RPMI8226 (cell line): ENCODE measurements around the gene LARGE1.
"Not testable (repeated sequence)": the region's sequence is repeated elsewhere in the genome, so short reads cannot be mapped to it uniquely, and the experiment has no call there.

Experiments used
- DNase-seq: peaks from one replicate; pipeline ENCODE4 v3.0.0-alpha.2; 2015

LARGE1 gene

GRCh38 chr22:33584152-33584551, 336.1 kb downstream of the LARGE1 start:
- DNase-seq = no peak

- no peak for DNase-seq
Measured at GRCh38 chr22:33582822-33583400, 337.4 kb downstream of the LARGE1 start.

GRCh38 chr22:33580310-33580709, 340.0 kb downstream of the LARGE1 start:
- no peak for DNase-seq

GRCh38 chr22:33579448-33580093, 340.7 kb downstream of the LARGE1 start:
- DNase-seq = peak; percentile 55

DNA sequence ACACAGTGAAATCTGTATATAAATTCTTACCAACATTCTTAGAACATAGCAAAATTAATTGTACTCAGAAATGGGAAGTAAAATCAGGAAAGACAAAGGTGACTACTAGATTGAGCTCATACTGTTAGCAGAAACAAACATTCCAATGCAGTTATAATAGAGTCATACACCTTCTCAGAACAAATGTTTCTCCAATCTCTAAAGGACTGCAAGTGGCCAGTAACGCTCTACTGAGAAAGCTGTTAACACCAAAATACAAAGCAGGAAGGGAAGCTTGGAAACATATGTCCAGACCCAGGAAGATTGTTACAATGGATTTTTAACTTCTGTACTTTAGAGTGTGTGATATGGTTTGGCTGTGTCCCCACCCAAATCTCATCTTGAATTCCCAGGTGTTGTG, 341.5 kb downstream of the LARGE1 start:
- no peak for DNase-seq

DNA sequence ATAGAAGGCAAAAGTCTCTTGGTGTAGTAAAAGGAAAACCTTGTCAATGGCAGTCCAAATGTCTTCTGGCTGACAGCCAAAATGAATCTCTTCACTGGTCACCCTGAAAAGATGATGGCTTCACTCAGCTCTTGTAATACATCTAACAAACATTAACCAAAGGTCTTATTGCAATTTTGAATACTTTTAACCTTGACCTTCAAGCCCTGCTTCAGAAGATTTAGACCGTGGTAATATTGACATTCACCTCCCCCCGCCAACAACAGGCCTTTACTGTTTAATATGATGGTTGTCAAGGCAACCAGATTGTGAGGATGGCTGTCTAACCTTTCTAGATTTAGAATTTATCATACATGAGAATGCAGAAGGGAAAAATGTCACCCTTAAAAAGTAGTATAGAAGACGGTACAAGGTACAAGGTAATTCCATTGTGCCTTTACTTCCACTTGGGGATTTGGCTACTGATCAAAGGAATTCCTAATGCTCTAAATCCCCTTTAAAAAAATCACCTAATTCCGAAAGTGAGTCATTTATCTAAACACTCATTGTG, 342.3 kb downstream of the LARGE1 start:
- DNase-seq = no peak

DNA sequence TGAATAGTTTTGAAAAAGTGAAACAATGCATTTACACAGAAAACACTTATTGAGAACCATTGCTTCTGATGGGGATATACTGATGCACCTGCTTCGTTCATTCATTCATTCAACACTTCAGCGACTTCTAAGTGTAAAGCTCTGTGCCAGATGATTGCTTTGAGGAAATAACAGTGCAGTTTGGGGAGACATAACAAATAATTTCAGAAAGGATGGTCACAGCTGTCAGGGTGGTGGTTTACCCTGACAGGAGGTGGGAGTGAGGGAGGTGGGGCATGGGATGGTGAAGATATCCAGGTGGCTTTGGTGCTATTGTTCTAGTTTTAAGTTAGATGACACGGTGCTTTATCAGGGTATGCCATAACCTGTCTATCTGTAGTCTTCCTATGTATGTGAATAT, 344.1 kb downstream of the LARGE1 start:
- DNase-seq = no peak

- no peak for DNase-seq
Measured at GRCh38 chr22:33575771-33576170, 344.5 kb downstream of the LARGE1 start.

DNA sequence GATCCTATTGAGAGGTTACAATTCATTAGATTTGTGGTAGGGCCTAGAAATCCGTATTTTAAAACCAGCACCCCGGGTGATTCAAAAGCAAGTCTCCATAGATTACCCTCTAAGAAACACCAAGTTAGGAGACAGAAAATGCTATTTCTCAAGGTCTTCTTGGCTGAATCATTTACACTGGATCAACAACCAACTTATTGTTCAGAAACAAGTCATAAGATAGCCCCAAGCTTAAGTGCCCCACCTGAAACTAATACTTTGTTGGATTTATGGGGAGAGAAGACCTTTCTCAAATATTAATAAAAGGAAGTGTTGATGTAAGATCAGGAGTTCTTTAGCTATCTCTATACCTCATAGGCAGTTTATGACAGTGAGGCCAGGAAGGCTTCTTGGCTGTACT, 345.2 kb downstream of the LARGE1 start:
- DNase-seq = no peak

GRCh38 chr22:33573479-33573878, 346.8 kb downstream of the LARGE1 start:
- DNase-seq = no peak

GRCh38 chr22:33572086-33572485, 348.2 kb downstream of the LARGE1 start:
- DNase-seq = no peak

DNA sequence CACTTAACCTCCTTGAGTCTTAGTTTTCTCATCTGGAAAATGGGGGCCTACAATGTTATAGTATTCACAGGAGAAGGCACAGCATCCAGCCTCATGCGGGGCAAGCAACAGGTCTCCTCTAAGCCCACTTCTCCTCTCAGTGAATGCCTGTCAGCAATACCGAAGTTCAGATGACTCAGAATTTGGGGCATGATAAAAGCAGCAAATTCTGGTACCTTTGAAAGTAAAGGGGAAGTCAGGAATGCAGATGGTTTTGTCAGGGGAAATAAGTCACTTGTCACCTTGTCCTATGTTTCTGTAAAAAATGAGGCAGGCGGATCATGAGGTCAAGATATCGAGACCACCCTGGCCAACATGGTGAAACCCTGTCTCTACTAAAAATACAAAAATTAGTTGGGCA, 350.2 kb downstream of the LARGE1 start:
- no peak for DNase-seq

DNA sequence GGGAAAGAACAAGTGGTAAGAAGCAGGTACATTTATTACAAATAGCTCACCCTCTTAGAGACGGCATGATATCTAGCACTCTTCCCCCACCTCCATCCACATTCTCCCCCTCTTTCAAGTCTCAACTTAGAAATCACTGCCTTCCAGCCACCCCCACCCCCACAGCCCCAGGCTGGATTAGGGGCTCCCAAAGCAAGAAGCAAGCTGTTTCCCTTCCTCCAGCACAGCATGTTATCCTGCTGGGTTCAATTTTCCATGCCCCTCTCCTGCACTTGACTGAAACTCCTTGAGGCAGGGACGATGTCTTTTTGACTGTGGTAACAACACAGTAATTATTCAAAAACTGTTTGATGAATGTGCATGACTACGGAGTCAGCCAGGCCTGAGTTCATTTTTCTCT, 350.7 kb downstream of the LARGE1 start:
- no peak for DNase-seq

GRCh38 chr22:33569018-33569417, 351.3 kb downstream of the LARGE1 start:
- DNase-seq = no peak

DNA sequence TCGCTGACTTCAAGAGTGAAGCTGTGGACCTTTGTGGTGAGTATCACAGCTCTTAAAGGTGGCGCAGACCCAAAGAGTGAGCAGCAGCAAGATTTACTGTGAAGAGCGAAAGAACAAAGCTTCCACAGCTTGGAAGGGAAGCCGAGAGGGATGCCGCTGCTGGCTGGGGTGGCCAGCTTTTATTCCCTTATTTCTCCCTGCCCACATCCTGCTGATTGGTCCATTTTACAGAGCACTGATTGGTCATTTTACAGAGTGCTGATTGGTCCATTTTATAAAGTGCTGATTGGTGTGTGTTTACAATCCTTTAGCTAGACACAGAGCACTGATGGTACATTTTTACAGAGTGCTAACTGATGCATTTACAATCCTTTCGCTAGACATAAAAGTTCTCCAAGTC, 353.8 kb downstream of the LARGE1 start:
- DNase-seq = not testable (repeated sequence)

- no peak for DNase-seq
Measured at GRCh38 chr22:33565580-33565995, 354.7 kb downstream of the LARGE1 start.

DNA sequence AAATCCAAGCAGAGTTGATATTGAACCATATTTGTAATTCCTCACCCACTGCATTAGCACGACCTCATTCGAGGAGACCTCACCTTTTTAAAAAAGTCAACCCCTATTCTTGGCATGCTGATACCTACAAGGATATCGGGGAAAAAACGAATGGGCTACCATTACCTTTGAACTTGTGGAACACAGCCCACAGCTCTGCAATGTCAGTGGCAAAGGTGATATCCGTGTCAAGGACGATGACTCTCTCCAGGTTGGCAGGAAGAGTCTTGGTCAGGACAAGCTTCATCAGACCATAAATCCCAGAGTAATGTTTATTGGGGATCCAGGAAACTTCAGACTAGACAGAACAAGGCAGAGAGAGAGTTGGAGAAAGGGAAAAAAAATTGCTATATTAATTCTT, 355.6 kb downstream of the LARGE1 start:
- DNase-seq = no peak

GRCh38 chr22:33563220-33563964, 356.9 kb downstream of the LARGE1 start:
- DNase-seq = no peak

GRCh38 chr22:33562501-33562900, 357.8 kb downstream of the LARGE1 start:
- DNase-seq = no peak

DNA sequence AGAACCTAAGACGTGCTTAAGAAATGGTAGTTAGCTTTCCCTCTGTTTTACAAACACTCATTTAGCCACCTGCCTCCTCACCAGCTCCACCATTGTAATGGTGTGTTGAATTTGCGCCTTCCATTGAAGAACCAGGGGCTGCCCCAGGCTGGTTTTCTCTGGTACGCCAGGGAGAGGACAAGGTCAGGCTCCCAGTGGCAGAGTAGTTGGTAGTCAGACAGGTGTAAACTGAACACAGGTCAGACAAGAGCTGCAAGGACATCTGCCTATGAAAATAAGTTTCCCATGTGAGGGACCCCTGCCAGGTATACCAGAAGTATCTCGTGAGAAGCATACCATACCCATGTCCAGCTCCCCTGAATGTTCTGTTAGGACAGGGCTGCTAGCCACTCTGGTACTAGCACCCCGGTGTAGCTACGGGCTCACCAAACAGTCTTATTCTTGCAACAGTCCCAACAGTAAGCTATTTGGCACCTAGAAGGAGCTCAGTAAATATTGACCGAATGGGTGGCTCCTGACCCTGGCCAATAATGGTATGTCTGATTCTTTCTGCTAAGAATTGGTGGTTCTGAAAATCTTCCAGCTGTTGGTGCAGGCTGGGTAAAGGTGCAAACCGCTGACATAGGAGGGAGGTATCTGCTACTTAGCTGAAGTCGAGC, 359.0 kb downstream of the LARGE1 start:
- DNase-seq = no peak

DNA sequence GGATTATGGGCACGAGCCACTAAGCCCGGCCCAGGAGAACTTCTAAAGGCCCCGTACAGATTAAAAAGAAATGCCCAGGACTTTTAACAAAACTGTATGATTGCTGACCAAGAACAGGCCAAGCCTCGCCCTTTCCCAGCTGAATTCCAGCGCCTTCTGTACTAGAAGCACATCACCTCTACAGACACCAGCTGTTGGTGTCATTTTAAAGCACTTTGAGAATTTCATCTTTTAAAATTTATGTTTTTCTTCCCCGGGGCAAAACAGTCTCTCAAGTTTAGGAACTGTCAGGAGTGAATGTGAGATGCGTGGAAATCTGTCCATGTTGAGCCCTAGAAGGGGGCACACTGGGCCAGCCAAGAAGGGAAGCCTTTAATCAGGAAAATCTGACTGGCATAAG, 362.4 kb downstream of the LARGE1 start:
- no peak for DNase-seq

DNA sequence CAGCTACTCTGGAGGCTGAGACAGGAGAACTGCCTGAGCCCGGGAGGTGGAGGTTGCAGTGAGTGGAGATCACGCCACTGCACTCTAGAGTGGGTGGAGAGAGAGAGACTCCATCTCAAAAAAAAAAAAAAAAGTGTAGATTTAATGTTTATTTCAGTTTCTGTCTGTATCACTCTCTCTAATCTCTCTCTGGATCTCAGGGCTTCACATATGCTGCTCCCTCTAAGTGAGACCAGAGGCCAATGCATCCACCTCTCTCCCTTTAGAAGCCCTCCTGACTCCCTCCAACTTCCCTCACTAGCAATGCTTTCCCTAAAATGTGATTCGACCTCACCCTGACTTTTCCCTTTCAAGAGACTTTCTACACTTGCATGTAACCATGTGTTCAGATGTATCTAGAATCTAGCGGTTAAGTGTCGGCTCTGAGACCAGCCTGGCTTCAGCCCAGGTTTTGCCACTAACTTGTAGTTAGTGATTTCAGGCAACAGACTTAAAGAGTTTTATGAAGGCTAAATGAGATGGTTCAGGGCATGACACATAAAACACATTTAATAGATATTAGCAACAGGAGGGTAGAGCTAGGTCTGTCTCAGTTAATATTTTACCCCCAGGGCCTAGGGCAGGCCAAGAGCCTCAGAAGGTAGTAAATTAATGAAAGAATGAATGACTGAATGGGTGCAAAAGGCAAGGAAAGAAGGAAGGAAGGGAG, 364.3 kb downstream of the LARGE1 start:
- DNase-seq = no peak

GRCh38 chr22:33553493-33553892, 366.8 kb downstream of the LARGE1 start:
- no peak for DNase-seq
